ENCODE data around the gene GPR3. TPM values are rescaled to one million over a fixed set of nuclear protein-coding genes. Genes with fewer than 3 reads are reported as not detected.

GPR3 gene
- total and polyA plus RNA-seq, 2 of the 8 experiments (the other 6 are each of a cell fraction or from before 2014, with no cell fraction given) = 9.9 to 26.5 TPM

GRCh38 chr1:27345272-27345671 lies 47.1 kb upstream of the GPR3 start:
- H3K4me3 ChIP-seq (ENCODE audit: extremely low read depth in 1 of 4, insufficient read depth in 2 of 4, low read depth in 3 of 4, low read length in 4 of 4) = no peak overlapping the region
- peaks cover 0 to 10% of the 10 kb centered on the region in 2 experiments for H4K20me1 ChIP-seq (replicated peaks in 1 of 2; ENCODE audit: control insufficient read depth in 1 of 2, insufficient read depth in 2 of 2, low read length in 2 of 2)
- POLR2A ChIA-PET (ENCODE audit: partially characterized antibody) = interaction anchor here (1.1 to 1.8 kb wide), 4 partner anchors 9 to 50 kb away, joined by 3 to 5 read pairs (median 4); no protein-coding TSS in a partner anchor
- no peak overlapping the region for H3K56ac ChIP-seq (replicated peaks; ENCODE audit: insufficient read length, low read depth, low read length)
- H2BK15ac ChIP-seq (ENCODE audit: low read length) = no peak overlapping the region
- no peaks in the 10 kb centered on the region for H3K9me3 ChIP-seq (ENCODE audit: insufficient read depth in 2 of 2, low read depth in 1 of 2, low read length in 1 of 2)
- H3K23ac ChIP-seq (ENCODE audit: insufficient read length) = no peak overlapping the region
- 94% methylated on average over 12 of the region's 12 CpGs; no CpG with 5 or more reads in 1 of the 2 experiments for WGBS, 2 experiments (ENCODE audit: extremely low coverage in 1 of 2, insufficient coverage in 1 of 2, insufficient read length in 1 of 2, insufficient replicate concordance in 2 of 2, low coverage in 1 of 2, low lambda C conversion rate in 2 of 2, missing lambda C conversion rate in 1 of 2)
- 0 out of 8 replicates have a peak, but pooled peaks cover 0 to 3% (median 0%) of the 10 kb centered on the region in 4 experiments for H3K36me3 ChIP-seq (ENCODE audit: control insufficient read depth in 2 of 4, insufficient read depth in 4 of 4, low read length in 3 of 4)
- CTCF ChIA-PET (ENCODE audit: partially characterized antibody) = interaction anchor here (0.6 to 17.0 kb wide), 12 partner anchors 11 to 305 kb away, joined by 3 to 321 read pairs (median 4); no protein-coding TSS in a partner anchor
- no peak for DNase-seq (ENCODE audit: low read depth in 1 of 2, low spot score in 2 of 2)
- peak overlapping the region; percentile 72; the same call in 1 of the 2 replicates for H4K8ac ChIP-seq (ENCODE audit: extremely low read depth, insufficient read depth, low read length)
- H2BK12ac ChIP-seq (ENCODE audit: low read depth, low read length) = no peak overlapping the region
- H3K27me3 ChIP-seq (replicated peaks in 1 of 4; ENCODE audit: control insufficient read depth in 3 of 4, extremely low read depth in 1 of 4, insufficient read depth in 3 of 4, low read length in 3 of 4) = peaks cover 0 to 4% (median 4%) of the 10 kb centered on the region in 4 experiments; a peak in 6 of 7 replicates
- H4K91ac ChIP-seq (replicated peaks; ENCODE audit: insufficient read length, low read length) = no peak overlapping the region
- H2BK120ac ChIP-seq (replicated peaks; ENCODE audit: low read depth, low read length) = no peak overlapping the region
- no peak overlapping the region for H3K18ac ChIP-seq (ENCODE audit: extremely low read depth, low read length)
- no peak overlapping the region for H3K14ac ChIP-seq (ENCODE audit: insufficient read length)
- no peak overlapping the region for H2AK5ac ChIP-seq (ENCODE audit: low read depth, low read length)
- no peak overlapping the region for H2AFZ ChIP-seq (ENCODE audit: low read length)
- no peak for FAIRE-seq
- no peak overlapping the region for H2BK20ac ChIP-seq (ENCODE audit: low read length)
- H3K27ac ChIP-seq (ENCODE audit: low read depth, low read length) = no peak overlapping the region
- H3K4me1 ChIP-seq (replicated peaks in 1 of 4; ENCODE audit: control insufficient read depth in 3 of 4, insufficient read depth in 4 of 4, low read length in 3 of 4) = peaks cover 0 to 33% (median 25%) of the 10 kb centered on the region in 4 experiments; a peak in 6 of 7 replicates
- no peak overlapping the region for H2BK5ac ChIP-seq (ENCODE audit: low read depth, low read length)
- H3K79me2 ChIP-seq (ENCODE audit: control insufficient read depth in 1 of 2, insufficient read depth in 2 of 2, low read length in 2 of 2) = peaks cover 0 to 4% of the 10 kb centered on the region in 2 experiments; a peak in 1 of 4 replicates
- no peak overlapping the region for H3K9ac ChIP-seq (replicated peaks in 1 of 4; ENCODE audit: extremely low read depth in 1 of 4, low read depth in 3 of 4, low read length in 3 of 4)
- no peak overlapping the region for H3K4ac ChIP-seq (replicated peaks; ENCODE audit: insufficient read length, low read depth, low read length)
- H3K4me2 ChIP-seq (ENCODE audit: insufficient read depth in 1 of 2, low read depth in 2 of 2, low read length in 2 of 2) = no peak overlapping the region
- H3K23me2 ChIP-seq (ENCODE audit: low read depth, low read length) = peaks cover 19% of the 10 kb centered on the region
- H4K5ac ChIP-seq (ENCODE audit: insufficient read length, low read depth, low read length) = no peak overlapping the region
- H3K79me1 ChIP-seq (ENCODE audit: low read depth, low read length) = no peaks in the 10 kb centered on the region
- TF ChIP-seq USF2 (IDR thresholded peaks at IDR 0.05; ENCODE audit: low read length) = no peak
- no peak for TF ChIP-seq SUZ12 (IDR thresholded peaks at IDR 0.05; ENCODE audit: low read length)
- no peak for TF ChIP-seq EGR1 (IDR thresholded peaks at IDR 0.05; ENCODE audit: borderline replicate concordance, low read depth, low read length)
- no peak for TF ChIP-seq BRCA1 (IDR thresholded peaks at IDR 0.05; ENCODE audit: low read depth, low read length)
- no peak for TF ChIP-seq HDAC6 (IDR thresholded peaks at IDR 0.05; ENCODE audit: low read depth, low read length)
- no peak for TF ChIP-seq SP4 (IDR thresholded peaks at IDR 0.05; ENCODE audit: low read length)
- TF ChIP-seq TCF12 (IDR thresholded peaks at IDR 0.05; ENCODE audit: low read depth, low read length) = no peak
- no peak for TF ChIP-seq TAF7 (optimal IDR thresholded peaks at IDR 0.05; ENCODE audit: borderline replicate concordance, low read depth, low read length)
- TF ChIP-seq CHD2 (IDR thresholded peaks at IDR 0.05; ENCODE audit: low read length) = no peak
- TF ChIP-seq ZNF274 (IDR thresholded peaks at IDR 0.05; ENCODE audit: borderline replicate concordance, extremely low read depth, low read length) = no peak
- TF ChIP-seq, protein P1, sequence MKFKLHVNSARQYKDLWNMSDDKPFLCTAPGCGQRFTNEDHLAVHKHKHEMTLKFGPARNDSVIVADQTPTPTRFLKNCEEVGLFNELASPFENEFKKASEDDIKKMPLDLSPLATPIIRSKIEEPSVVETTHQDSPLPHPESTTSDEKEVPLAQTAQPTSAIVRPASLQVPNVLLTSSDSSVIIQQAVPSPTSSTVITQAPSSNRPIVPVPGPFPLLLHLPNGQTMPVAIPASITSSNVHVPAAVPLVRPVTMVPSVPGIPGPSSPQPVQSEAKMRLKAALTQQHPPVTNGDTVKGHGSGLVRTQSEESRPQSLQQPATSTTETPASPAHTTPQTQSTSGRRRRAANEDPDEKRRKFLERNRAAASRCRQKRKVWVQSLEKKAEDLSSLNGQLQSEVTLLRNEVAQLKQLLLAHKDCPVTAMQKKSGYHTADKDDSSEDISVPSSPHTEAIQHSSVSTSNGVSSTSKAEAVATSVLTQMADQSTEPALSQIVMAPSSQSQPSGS (IDR thresholded peaks at IDR 0.05; ENCODE audit: low read length) = no peak
- TF ChIP-seq CEBPB (IDR thresholded peaks at IDR 0.05; ENCODE audit: low read depth, low read length) = no peak

Data from H1 (cell line).